ENCODE measurements around the gene ADCY9. TPM values are rescaled to one million over a fixed set of nuclear protein-coding genes. Genes with fewer than 3 reads are reported as not detected.

Gene ADCY9
- total RNA-seq, 1 experiment from 2014 or later = 11.5 TPM

- TF ChIP-seq ZMAT4 (CRISPR knock-in tag; IDR thresholded peaks at IDR 0.05) (no peak), SMAD4 (CRISPR knock-in tag; IDR thresholded peaks at IDR 0.05) (no peak), ATF6 (CRISPR knock-in tag; IDR thresholded peaks at IDR 0.05) (no peak), CBFB (CRISPR knock-in tag; IDR thresholded peaks at IDR 0.05; ENCODE audit: low read depth) (no peak), FOXP4 (CRISPR knock-in tag; IDR thresholded peaks at IDR 0.05) (no peak)
- no peak overlapping the region for H3K4me3 Mint-ChIP-seq
- peaks cover 22% of the 10 kb centered on the region for H3K4me1 Mint-ChIP-seq
- ChIA-PET POLR2A (no interaction called here), CTCF (no interaction called here)
- no peak for DNase-seq (ENCODE audit: low spot score)
- H3K27me3 Mint-ChIP-seq (ENCODE audit: low read depth) = peaks cover 59% of the 10 kb centered on the region
- no peak overlapping the region for H3K27ac Mint-ChIP-seq
- ATAC-seq = no peak
- peaks cover 15% of the 10 kb centered on the region for H3K9me3 Mint-ChIP-seq
- peaks cover 13% of the 10 kb centered on the region for H3K36me3 Mint-ChIP-seq
These were observed 19.3 kb upstream of the ADCY9 start for GRCh38 chr16:4135537-4135936.

- POLR2A ChIA-PET = interaction anchor here (0.6 to 0.8 kb wide), 2 partner anchors 120 to 130 kb away, joined by 3 to 7 read pairs; no protein-coding TSS in a partner anchor
These were observed 17.7 kb upstream of the ADCY9 start for GRCh38 chr16:4133897-4134372.

GRCh38 chr16:4131621-4132020 lies 15.4 kb upstream of the ADCY9 start:
- ChIA-PET CTCF (no interaction called here), POLR2A (interaction anchor here (0.8 kb wide), 1 partner anchor 129 kb away, joined by 4 read pairs; no protein-coding TSS in a partner anchor)
- H3K9me3 Mint-ChIP-seq = no peaks in the 10 kb centered on the region
- no peaks in the 10 kb centered on the region for H3K36me3 Mint-ChIP-seq
- no peak for DNase-seq (ENCODE audit: low spot score)
- no peak overlapping the region for H3K4me3 Mint-ChIP-seq
- H3K4me1 Mint-ChIP-seq = peaks cover 22% of the 10 kb centered on the region
- H3K27me3 Mint-ChIP-seq (ENCODE audit: low read depth) = peaks cover 50% of the 10 kb centered on the region
- no peak overlapping the region for H3K27ac Mint-ChIP-seq
- ATAC-seq = no peak
- TF ChIP-seq GTF2I (CRISPR knock-in tag; conservative IDR thresholded peaks at IDR 0.05) (no peak), TP53 (CRISPR knock-in tag; IDR thresholded peaks at IDR 0.05) (no peak), ATF3 (CRISPR knock-in tag; conservative IDR thresholded peaks at IDR 0.05) (no peak), ZNF281 (CRISPR knock-in tag; IDR thresholded peaks at IDR 0.05) (no peak), FOXK1 (CRISPR knock-in tag; IDR thresholded peaks at IDR 0.05) (no peak), PREB (CRISPR knock-in tag; IDR thresholded peaks at IDR 0.05; ENCODE audit: borderline replicate concordance) (no peak)

More at GRCh38 chr16:4133897-4134372, 17.7 kb upstream of the ADCY9 start:
- Mint-ChIP-seq H3K9me3 (peaks cover 4% of the 10 kb centered on the region), H3K36me3 (peaks cover 1% of the 10 kb centered on the region), H3K4me1 (peaks cover 22% of the 10 kb centered on the region), H3K27ac (no peak overlapping the region), H3K4me3 (no peak overlapping the region), H3K27me3 (ENCODE audit: low read depth) (peaks cover 54% of the 10 kb centered on the region)
- TF ChIP-seq NR3C1 (CRISPR knock-in tag; conservative IDR thresholded peaks at IDR 0.05; ENCODE audit: low read depth) (no peak), E2F4 (CRISPR knock-in tag; IDR thresholded peaks at IDR 0.05; ENCODE audit: borderline replicate concordance, low read depth) (no peak), TEAD1 (CRISPR knock-in tag; IDR thresholded peaks at IDR 0.05) (0 out of 2 replicates have a peak, but pooled peaks have one; percentile 47), PREB (CRISPR knock-in tag; IDR thresholded peaks at IDR 0.05; ENCODE audit: borderline replicate concordance) (no peak), MAX (CRISPR knock-in tag; IDR thresholded peaks at IDR 0.05) (no peak)
- CTCF ChIA-PET = no interaction called here
- DNase-seq (ENCODE audit: low spot score) (peak; percentile 56), ATAC-seq (peak; percentile 54)
